Esophagus muscularis mucosa (tissue), 4 donors: Measurements from ENCODE around the gene LIME1. TPM values are rescaled to one million over a fixed set of nuclear protein-coding genes. Genes with fewer than 3 reads are reported as not detected.

ENCODE experiments used
- DNase-seq: peaks from one replicate; pipeline ENCODE4 v3.0.0-alpha.2; 2017; ENCODE audit errors: extremely low spot score
- H3K27ac ChIP-seq, 4 donors: fragments of 200-600 bp; sonication (generic); replicated peaks in 1 of 4; 1 replicate in 3 of 4; 2 replicates in 1 of 4; pipeline ENCODE4 v1.5.1; 2016 to 2019; ENCODE audit warnings: mild to moderate bottlenecking in 1 of 4
- H3K27me3 ChIP-seq, 4 donors: fragments of 200-600 bp; sonication (generic); one replicate each; pipeline versions ENCODE4 v1.5.1 to v1.6.0; 2016 to 2019
- H3K36me3 ChIP-seq, 4 donors: fragments of 200-600 bp; sonication (generic); one replicate each; pipeline ENCODE4 v1.5.1; 2016 to 2019
- H3K4me1 ChIP-seq, 4 donors: fragments of 200-600 bp; sonication (generic); one replicate each; pipeline ENCODE4 v1.5.1; 2016 to 2019
- H3K4me3 ChIP-seq, 4 donors: fragments of 200-600 bp; sonication (generic); 1 replicate in 2 of 4; 2 replicates in 2 of 4; pipeline ENCODE4 v1.5.1; 2016 to 2019; ENCODE audit warnings: mild to moderate bottlenecking in 4 of 4, moderate library complexity in 1 of 4
- H3K9me3 ChIP-seq, 4 donors: fragments of 200-600 bp; sonication (generic); 1 replicate in 3 of 4; 2 replicates in 1 of 4; pipeline ENCODE4 v1.5.1; 2016 to 2019
- CTCF ChIP-seq, 3 experiments: fragments of 200-600 bp in 2 of 3; fragments of 450-650 bp in 1 of 3; sonication (generic) in 2 of 3; IDR thresholded peaks; one replicate each; pipeline ENCODE4 v1.5.1; 2017 to 2019; ENCODE audit warnings: antibody characterized with exemption in 3 of 3, mild to moderate bottlenecking in 2 of 3, moderate library complexity in 1 of 3
- EP300 ChIP-seq: sonication (generic); formaldehyde crosslinking; IDR thresholded peaks from one replicate; pipeline ENCODE4 v1.6.1; 2017; ENCODE audit warnings: antibody characterized with exemption
- POLR2A ChIP-seq: fragments of 450-650 bp; IDR thresholded peaks from one replicate; pipeline ENCODE4 v1.6.1; 2017; ENCODE audit warnings: antibody characterized with exemption, moderate library complexity, mild to moderate bottlenecking, low read depth
- POLR2AphosphoS5 ChIP-seq, 2 donors: sonication (generic); formaldehyde crosslinking; IDR thresholded peaks; one replicate each; pipeline ENCODE4 v1.6.1; 2017; ENCODE audit warnings: antibody characterized with exemption in 2 of 2
- WGBS: methylation state at CpG from one replicate; pipeline ENCODE4 v1.1.5; 2018; 5-methylcytosine and 5-hydroxymethylcytosine counted together
- intact Hi-C: fragments of 100-400 bp; cut with DNase I; formaldehyde crosslinking; loops from one replicate; pipeline ENCODE4 v1.15.1; 2023
- total RNA-seq, 4 donors: library from RNA; depleted of rRNA; stranded (reverse); fragments of >200 nt; gene quantifications; one replicate each; pipeline versions ENCODE4 v1.1.0 to v1.2.1, GENCODE V29; 2016

The LIME1 gene
- total RNA-seq, 4 donors from 2014 or later: 9.4 to 15.4 (median 10.9) TPM

GRCh38 chr20:63733117-63733516 is 3.3 kb upstream of the LIME1 start:
- Histone ChIP-seq H3K27ac (no peak overlapping the region), H3K4me1 (peaks cover 10 to 22% (median 16%) of the 10 kb centered on the region in 4 donors), H3K9me3 (no peaks in the 10 kb centered on the region), H3K36me3 (peaks cover 23 to 50% (median 47%) of the 10 kb centered on the region in 4 donors), H3K27me3 (no peaks in the 10 kb centered on the region), H3K4me3 (no peak overlapping the region)
- no peak for TF ChIP-seq POLR2A
- TF ChIP-seq EP300: no peak
- TF ChIP-seq POLR2AphosphoS5 (IDR thresholded peaks at IDR 0.05): no peak
- TF ChIP-seq CTCF (IDR thresholded peaks at IDR 0.05): no peak
- DNase-seq: no peak
- intact Hi-C loops: no loop called here
- WGBS: 92% methylated on average over 13 of the region's 13 CpGs

GRCh38 chr20:63733579-63734081 is 2.8 kb upstream of the LIME1 start:
- no peak for DNase-seq
- intact Hi-C loops: no loop called here
- H3K27me3 ChIP-seq: no peaks in the 10 kb centered on the region
- H3K4me3 ChIP-seq: no peak overlapping the region
- H3K4me1 ChIP-seq: peaks cover 15 to 27% (median 20%) of the 10 kb centered on the region in 4 donors
- peaks cover 23 to 50% (median 47%) of the 10 kb centered on the region in 4 donors for H3K36me3 ChIP-seq
- no peak for TF ChIP-seq EP300
- no peak for TF ChIP-seq CTCF (IDR thresholded peaks at IDR 0.05)
- no peak for TF ChIP-seq POLR2AphosphoS5 (IDR thresholded peaks at IDR 0.05)
- no peak for TF ChIP-seq POLR2A
- no peaks in the 10 kb centered on the region for H3K9me3 ChIP-seq
- no peak overlapping the region for H3K27ac ChIP-seq
- WGBS: 83% methylated on average over 3 of the region's 18 CpGs

GRCh38 chr20:63734111-63734945 is 2.1 kb upstream of the LIME1 start:
- no peak overlapping the region for H3K4me3 ChIP-seq
- H3K4me1 ChIP-seq: peaks cover 22 to 34% (median 25%) of the 10 kb centered on the region in 4 donors
- TF ChIP-seq POLR2AphosphoS5 (IDR thresholded peaks at IDR 0.05) (no peak), EP300 (no peak), POLR2A (no peak), CTCF (IDR thresholded peaks at IDR 0.05) (no peak)
- no peak for DNase-seq
- intact Hi-C loops: no loop called here
- no peak overlapping the region for H3K27ac ChIP-seq
- H3K27me3 ChIP-seq: no peaks in the 10 kb centered on the region
- peaks cover 23 to 50% (median 47%) of the 10 kb centered on the region in 4 donors for H3K36me3 ChIP-seq
- WGBS: 92% methylated on average over 8 of the region's 25 CpGs
- H3K9me3 ChIP-seq: no peaks in the 10 kb centered on the region

GRCh38 chr20:63734946-63735858 is 1.3 kb upstream of the LIME1 start:
- Histone ChIP-seq H3K27me3 (no peaks in the 10 kb centered on the region), H3K4me1 (peaks cover 22 to 35% (median 25%) of the 10 kb centered on the region in 4 donors), H3K4me3 (no peak overlapping the region), H3K27ac (no peak overlapping the region), H3K9me3 (no peaks in the 10 kb centered on the region), H3K36me3 (peaks cover 23 to 46% (median 41%) of the 10 kb centered on the region in 4 donors)
- WGBS: 95% methylated on average over 43 of the region's 48 CpGs
- intact Hi-C loops: no loop called here
- no peak for DNase-seq
- TF ChIP-seq POLR2AphosphoS5 (IDR thresholded peaks at IDR 0.05) (no peak), POLR2A (no peak), CTCF (IDR thresholded peaks at IDR 0.05) (no peak), EP300 (no peak)
